ENCODE data around the gene PNLIPRP2. TPM values are rescaled to one million over a fixed set of nuclear protein-coding genes. Genes with fewer than 3 reads are reported as not detected.

PNLIPRP2 gene
- total and polyA plus RNA-seq, 2 of the 4 experiments (the other 2 are of a cell fraction): not detected

- Histone ChIP-seq H3K27ac (ENCODE audit: insufficient read depth, low read length) (no peak overlapping the region), H2AK9ac (replicated peaks; ENCODE audit: low read depth, low read length, poor library complexity) (no peak overlapping the region), H2AK5ac (ENCODE audit: low read depth, low read length) (no peak overlapping the region), H3K56ac (ENCODE audit: extremely low read depth, insufficient read depth, low read length) (no peak overlapping the region), H3K4me2 (ENCODE audit: low read depth, low read length) (no peak overlapping the region), H3K9ac (ENCODE audit: low read depth, low read length) (no peak overlapping the region), H3K14ac (replicated peaks; ENCODE audit: low read depth, low read length) (no peak overlapping the region), H3K9me3 (ENCODE audit: control insufficient read depth, insufficient read depth, low read length) (no peaks in the 10 kb centered on the region), H3K27me3 (ENCODE audit: control insufficient read depth, insufficient read depth, low read length) (no peaks in the 10 kb centered on the region), H4K8ac (ENCODE audit: low read depth in 2 of 2, low read length in 2 of 2) (no peak overlapping the region), H2BK20ac (ENCODE audit: low read depth, low read length) (no peak overlapping the region), H3K23ac (ENCODE audit: low read depth, low read length) (no peak overlapping the region), H3K36me3 (ENCODE audit: control insufficient read depth, insufficient read depth, low read length) (no peaks in the 10 kb centered on the region), H3K4ac (ENCODE audit: low read depth, low read length) (no peak overlapping the region), H3K18ac (ENCODE audit: low read depth, low read length) (no peak overlapping the region), H3K4me3 (ENCODE audit: insufficient read depth, low read depth, low read length) (no peak overlapping the region), H3K4me1 (ENCODE audit: control insufficient read depth, insufficient read depth, low read length) (no peaks in the 10 kb centered on the region), H2BK120ac (ENCODE audit: low read depth, low read length) (no peak overlapping the region), H3K9me1 (ENCODE audit: insufficient read depth, low read length) (no peaks in the 10 kb centered on the region), H2BK5ac (ENCODE audit: low read depth, low read length, poor library complexity, severe bottlenecking) (no peak overlapping the region), H4K20me1 (ENCODE audit: insufficient read depth, low read length) (no peaks in the 10 kb centered on the region), H3K79me1 (ENCODE audit: low read depth in 1 of 2, low read length in 2 of 2) (no peaks in the 10 kb centered on the region), H2AFZ (replicated peaks; ENCODE audit: low read length, poor library complexity) (no peak overlapping the region), H4K91ac (ENCODE audit: insufficient read depth, low read depth, low read length) (no peak overlapping the region), H4K5ac (ENCODE audit: low read depth, low read length) (no peak overlapping the region), H2BK15ac (ENCODE audit: low read depth, low read length) (no peak overlapping the region)
- no peak for DNase-seq
- intact Hi-C loops (cut with micrococcal nuclease): no loop called here
- in situ Hi-C loops (cut with MboI; ENCODE audit: low sequenced_read_pairs): no loop called here
- ChIA-PET CTCF (no interaction called here), POLR2A (ENCODE audit: unreplicated experiment) (no interaction called here)
- ATAC-seq (ENCODE audit: low read depth): no peak
- no TSS peak for BruUV-seq (replicated peaks)
- dilution Hi-C loops (cut with HindIII; ENCODE audit: low sequenced_read_pairs, unreplicated experiment): no loop called here
- no peak for TF ChIP-seq ELK1 (IDR thresholded peaks at IDR 0.05; ENCODE audit: borderline replicate concordance, low read depth, low read length)
- no peak for TF ChIP-seq FOS (IDR thresholded peaks at IDR 0.05; ENCODE audit: low read depth, low read length)
- TF ChIP-seq MAFK (IDR thresholded peaks at IDR 0.05; ENCODE audit: low read depth, low read length): no peak
- TF ChIP-seq MXI1 (IDR thresholded peaks at IDR 0.05; ENCODE audit: borderline replicate concordance, low read depth, low read length): no peak
- TF ChIP-seq MAZ (IDR thresholded peaks at IDR 0.05; ENCODE audit: borderline replicate concordance, low read depth, low read length): no peak
- TF ChIP-seq CHD1 (IDR thresholded peaks at IDR 0.05; ENCODE audit: low read depth, low read length): no peak
- WGBS, 2 experiments (ENCODE audit: extremely low coverage in 2 of 2, insufficient read length in 1 of 2): no CpG with 5 or more reads among the region's 1 CpG
These were observed 17.1 kb downstream of the PNLIPRP2 start for GRCh38 chr10:116637830-116638229.

Data from IMR-90 (cell line).